Coronary artery (tissue), 2 donors: ENCODE data around the gene HIVEP1.
"Not testable (repeated sequence)": the region's sequence is repeated elsewhere in the genome, so short reads cannot be mapped to it uniquely, and the experiment has no call there.

Source experiments
- DNase-seq: peaks from one replicate; pipeline ENCODE4 v3.0.0-alpha.2; 2017; ENCODE audit warnings: low spot score
- H3K27ac ChIP-seq, 2 donors: fragments of 200-600 bp; sonication (generic); one replicate each; pipeline ENCODE4 v1.5.1; 2016 to 2019
- H3K4me3 ChIP-seq: fragments of 200-600 bp; sonication (generic); 2 replicates; pipeline ENCODE4 v1.5.1; 2016; ENCODE audit warnings: mild to moderate bottlenecking, moderate library complexity
- CTCF ChIP-seq: fragments of 200-600 bp; sonication (generic); IDR thresholded peaks from one replicate; pipeline ENCODE4 v1.5.1; 2019; ENCODE audit warnings: antibody characterized with exemption

Gene HIVEP1

GRCh38 chr6:12175626-12176025, 163.5 kb downstream of the HIVEP1 start:
- no peak for DNase-seq
- TF ChIP-seq CTCF = no peak
- no peak overlapping the region for H3K4me3 ChIP-seq
- no peak overlapping the region for H3K27ac ChIP-seq

- H3K27ac ChIP-seq, DNase-seq, H3K4me3 ChIP-seq: not testable (repeated sequence)
Observed at GRCh38 chr6:12176782-12177181, 164.7 kb downstream of the HIVEP1 start.

- no peak overlapping the region for H3K4me3 ChIP-seq
- no peak for TF ChIP-seq CTCF
- no peak for DNase-seq
Observed at GRCh38 chr6:12178521-12178920, 166.4 kb downstream of the HIVEP1 start.

GRCh38 chr6:12181481-12181880, 169.4 kb downstream of the HIVEP1 start:
- DNase-seq = no peak
- Histone ChIP-seq H3K4me3 (no peak overlapping the region), H3K27ac (no peak overlapping the region)
- no peak for TF ChIP-seq CTCF

More at GRCh38 chr6:12178521-12178920, 166.4 kb downstream of the HIVEP1 start:
- no peak overlapping the region for H3K27ac ChIP-seq

- TF ChIP-seq CTCF = no peak
- H3K27ac ChIP-seq = no peak overlapping the region
- no peak overlapping the region for H3K4me3 ChIP-seq
- no peak for DNase-seq
Observed at GRCh38 chr6:12182676-12183075, 170.6 kb downstream of the HIVEP1 start.

- DNase-seq = no peak
- Histone ChIP-seq H3K27ac (no peak overlapping the region), H3K4me3 (no peak overlapping the region)
- no peak for TF ChIP-seq CTCF
Observed at GRCh38 chr6:12185081-12185673, 173.1 kb downstream of the HIVEP1 start.

GRCh38 chr6:12186528-12186927, 174.4 kb downstream of the HIVEP1 start:
- DNase-seq = no peak
- Histone ChIP-seq H3K27ac (no peak overlapping the region), H3K4me3 (no peak overlapping the region)
- TF ChIP-seq CTCF = no peak
